OCI-LY3 (cell line): Measurements from ENCODE around the gene TNS4.

Experiments
- EZH2phosphoT487 ChIP-seq: fragments of 200-600 bp; shearing (Covaris generic); IDR thresholded peaks from 2 replicates; pipeline ENCODE4 v1.6.1; 2018; ENCODE audit warnings: antibody characterized with exemption, mixed run types, low read depth
- TF ChIP-seq, protein P1 (sequence below): fragments of 200-600, 300-600 bp; sonication (generic); IDR thresholded peaks from 2 replicates; pipeline ENCODE4 v1.5.1; 2014; ENCODE audit warnings: antibody characterized with exemption, low read length, low read depth

DNA sequence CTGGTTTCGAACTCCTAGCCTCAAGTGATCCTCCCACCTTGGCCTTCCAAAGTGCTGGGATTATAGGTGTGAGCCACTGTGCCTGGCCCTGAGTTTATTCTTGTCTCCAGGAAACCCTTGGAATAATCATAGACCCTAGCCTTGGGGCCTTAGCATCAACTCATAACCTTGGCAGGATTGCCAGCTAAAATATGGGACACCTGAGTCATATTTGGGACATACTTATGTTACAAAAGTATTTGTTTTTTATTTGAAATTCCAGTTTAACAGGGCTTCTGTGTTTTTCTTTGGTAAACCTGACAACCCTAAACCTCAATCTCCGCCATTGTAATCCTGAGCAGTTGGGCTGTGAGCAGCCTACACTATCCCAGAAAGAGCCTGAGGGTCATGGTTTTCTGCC, 28.6 kb upstream of the TNS4 start:
- TF ChIP-seq, protein P1, sequence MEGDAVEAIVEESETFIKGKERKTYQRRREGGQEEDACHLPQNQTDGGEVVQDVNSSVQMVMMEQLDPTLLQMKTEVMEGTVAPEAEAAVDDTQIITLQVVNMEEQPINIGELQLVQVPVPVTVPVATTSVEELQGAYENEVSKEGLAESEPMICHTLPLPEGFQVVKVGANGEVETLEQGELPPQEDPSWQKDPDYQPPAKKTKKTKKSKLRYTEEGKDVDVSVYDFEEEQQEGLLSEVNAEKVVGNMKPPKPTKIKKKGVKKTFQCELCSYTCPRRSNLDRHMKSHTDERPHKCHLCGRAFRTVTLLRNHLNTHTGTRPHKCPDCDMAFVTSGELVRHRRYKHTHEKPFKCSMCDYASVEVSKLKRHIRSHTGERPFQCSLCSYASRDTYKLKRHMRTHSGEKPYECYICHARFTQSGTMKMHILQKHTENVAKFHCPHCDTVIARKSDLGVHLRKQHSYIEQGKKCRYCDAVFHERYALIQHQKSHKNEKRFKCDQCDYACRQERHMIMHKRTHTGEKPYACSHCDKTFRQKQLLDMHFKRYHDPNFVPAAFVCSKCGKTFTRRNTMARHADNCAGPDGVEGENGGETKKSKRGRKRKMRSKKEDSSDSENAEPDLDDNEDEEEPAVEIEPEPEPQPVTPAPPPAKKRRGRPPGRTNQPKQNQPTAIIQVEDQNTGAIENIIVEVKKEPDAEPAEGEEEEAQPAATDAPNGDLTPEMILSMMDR, result no peak
- no peak for TF ChIP-seq EZH2phosphoT487
